T-helper 9 cell (primary cell): ENCODE measurements around the gene CD44.

Experiments used
- DNase-seq: peaks from one replicate; pipeline ENCODE4 v3.0.0-alpha.2; 2020

Gene CD44

GRCh38 chr11:35179466-35180135, 40.6 kb downstream of the CD44 start:
- no peak for DNase-seq

DNA sequence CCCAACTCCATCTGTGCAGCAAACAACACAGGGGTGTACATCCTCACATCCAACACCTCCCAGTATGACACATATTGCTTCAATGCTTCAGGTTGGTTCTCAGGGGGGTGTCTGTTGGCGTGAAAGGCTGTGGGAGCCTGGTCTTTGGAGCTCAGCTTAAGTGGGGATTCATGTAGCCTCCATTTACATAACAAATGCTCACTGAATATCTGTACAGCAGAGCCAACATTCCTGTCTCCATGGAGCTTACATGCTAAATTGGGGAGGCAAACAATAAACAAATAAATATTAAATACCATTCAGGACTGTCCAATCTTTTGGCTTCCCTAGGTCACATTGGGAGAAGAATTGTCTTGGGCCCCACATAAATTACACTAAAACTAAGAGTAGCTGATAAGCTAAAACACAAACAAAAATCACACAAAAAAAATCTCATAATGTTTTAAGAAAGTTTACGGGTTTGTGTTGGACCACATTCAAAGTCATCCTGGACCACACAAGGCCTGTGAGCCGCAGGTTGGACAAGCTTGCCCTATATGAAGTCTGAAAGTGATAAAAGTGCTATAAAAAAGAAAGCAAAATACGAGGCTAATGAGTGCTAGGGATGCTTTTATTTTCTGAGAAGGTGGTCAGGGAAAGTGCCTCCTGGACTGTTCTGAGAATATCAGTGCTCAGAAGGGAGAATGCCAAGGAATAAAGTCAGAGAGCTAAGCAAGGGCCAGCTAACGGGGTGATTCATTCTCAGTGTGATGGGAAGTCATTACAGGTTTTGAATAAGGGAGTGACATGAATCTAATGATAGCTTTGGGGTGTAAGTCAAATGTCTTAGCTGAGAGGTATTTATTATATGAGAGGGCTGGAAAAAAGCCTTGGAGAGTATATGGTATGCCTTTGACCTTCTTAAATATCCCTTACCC, 41.6 kb downstream of the CD44 start:
- no peak for DNase-seq

DNA sequence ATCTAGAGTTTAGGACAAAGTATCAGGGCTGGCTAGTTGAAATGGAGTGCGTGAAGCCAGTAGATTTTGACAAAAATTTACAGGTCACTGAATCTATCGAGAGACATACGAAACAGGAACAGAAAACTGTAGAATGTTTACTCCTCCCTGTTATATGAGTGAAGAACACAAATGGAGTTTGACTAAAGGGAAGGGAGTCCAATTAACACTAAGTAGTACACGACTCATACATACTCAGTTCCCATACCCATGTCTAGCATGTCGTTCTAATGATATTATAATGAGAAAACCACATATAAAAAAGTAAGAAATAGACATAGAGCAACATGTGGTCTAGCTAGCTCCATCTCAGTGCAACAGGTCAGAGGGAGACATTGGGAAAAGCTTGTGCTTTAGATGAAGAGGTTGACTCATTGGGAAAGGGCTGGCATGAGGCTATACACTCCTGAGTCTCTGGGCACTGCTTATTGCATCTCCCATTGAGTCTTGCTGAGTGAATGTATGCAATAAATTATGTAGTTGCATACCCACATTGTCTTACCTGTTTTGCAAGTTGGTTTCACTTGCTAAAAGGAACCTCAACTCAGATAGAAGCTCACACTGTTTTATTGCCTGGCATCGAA, 43.5 kb downstream of the CD44 start:
- no peak for DNase-seq

- no peak for DNase-seq
Observed at GRCh38 chr11:35183326-35183925, 44.5 kb downstream of the CD44 start.

DNA sequence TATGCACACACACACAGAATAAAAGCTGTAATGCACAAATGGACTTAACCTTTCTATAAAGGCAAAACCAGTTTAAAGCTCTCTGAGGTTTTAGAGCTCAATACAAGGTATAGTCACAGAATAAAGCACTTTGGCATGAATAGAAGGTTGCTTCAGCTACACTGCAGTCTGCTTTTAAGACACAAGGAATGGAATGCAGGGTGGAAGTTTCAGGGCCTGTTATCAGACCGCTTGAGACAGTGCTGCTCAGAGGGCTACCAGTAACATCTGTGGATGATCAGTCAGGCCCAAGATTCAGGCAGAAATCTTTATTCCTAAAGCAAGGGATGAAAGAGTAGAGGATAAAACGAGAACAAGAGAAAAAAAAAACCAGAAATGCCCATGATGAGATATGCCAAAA, 46.7 kb downstream of the CD44 start:
- DNase-seq = no peak

DNA sequence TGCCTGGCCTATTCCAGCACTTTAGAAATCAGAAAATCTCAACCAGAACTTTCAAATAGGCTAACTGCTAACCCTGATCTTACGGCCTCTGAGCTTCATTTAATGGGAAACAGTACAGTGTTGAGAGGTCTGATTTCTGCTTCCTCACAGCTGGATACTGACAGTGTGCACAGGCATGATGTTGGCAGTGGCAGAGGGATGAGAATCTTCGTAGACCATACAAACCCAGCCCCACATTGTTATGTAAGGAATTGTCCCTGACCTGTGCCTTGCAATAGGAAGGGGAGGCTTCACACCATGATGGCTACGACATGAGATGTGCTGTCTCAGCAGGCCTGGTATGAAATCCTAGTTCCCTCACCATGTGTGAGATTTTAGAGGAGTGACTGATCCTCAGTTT, 49.0 kb downstream of the CD44 start:
- DNase-seq = no peak

DNA sequence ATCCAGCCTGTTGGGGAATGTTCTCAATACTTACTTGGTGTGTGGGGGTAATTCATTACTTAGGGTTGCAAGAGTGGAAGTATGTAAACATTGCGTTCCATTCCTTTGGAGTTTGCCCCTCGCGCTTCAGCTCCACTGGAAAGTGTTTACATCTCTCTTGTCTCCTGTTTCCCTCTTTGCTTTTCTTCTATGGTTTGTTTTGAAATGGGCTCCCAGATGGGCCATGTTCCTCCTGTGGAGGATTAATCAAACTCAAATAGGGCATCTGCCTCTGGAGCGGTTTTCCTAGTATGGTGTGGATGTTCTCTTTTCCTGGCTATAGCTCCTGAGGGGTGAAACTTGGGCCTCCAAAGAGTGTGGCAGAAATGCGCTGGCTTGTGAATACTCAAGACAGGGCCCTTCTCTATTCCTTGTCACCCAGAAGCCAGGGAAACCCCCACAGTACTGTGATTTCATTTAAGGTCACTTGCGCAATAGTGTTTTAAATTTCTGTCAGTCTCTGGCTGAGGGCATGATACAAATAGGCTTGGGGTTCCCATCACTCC, 51.9 kb downstream of the CD44 start:
- DNase-seq = no peak

GRCh38 chr11:35192347-35192746, 53.4 kb downstream of the CD44 start:
- no peak for DNase-seq

- no peak for DNase-seq
Observed at GRCh38 chr11:35193767-35194166, 54.8 kb downstream of the CD44 start.

DNA sequence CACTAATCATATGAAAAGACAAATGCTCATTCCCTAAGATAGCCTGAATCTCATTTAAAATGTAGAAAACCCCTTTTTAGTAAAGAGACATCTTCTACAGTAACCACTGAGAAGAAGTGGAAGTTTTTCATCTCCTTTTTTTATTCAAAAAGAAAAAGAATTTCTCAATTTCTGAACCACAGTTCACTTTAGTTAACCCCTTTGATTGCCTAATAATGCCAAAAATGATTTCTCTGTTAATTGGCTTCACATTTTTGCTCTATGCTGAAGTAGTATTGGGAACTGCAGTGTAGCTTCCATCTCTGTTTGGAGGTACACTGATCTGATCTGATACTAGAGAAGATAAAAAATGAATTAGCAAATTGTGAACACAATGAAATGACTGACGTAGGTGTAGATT, 58.3 kb downstream of the CD44 start:
- no peak for DNase-seq

DNA sequence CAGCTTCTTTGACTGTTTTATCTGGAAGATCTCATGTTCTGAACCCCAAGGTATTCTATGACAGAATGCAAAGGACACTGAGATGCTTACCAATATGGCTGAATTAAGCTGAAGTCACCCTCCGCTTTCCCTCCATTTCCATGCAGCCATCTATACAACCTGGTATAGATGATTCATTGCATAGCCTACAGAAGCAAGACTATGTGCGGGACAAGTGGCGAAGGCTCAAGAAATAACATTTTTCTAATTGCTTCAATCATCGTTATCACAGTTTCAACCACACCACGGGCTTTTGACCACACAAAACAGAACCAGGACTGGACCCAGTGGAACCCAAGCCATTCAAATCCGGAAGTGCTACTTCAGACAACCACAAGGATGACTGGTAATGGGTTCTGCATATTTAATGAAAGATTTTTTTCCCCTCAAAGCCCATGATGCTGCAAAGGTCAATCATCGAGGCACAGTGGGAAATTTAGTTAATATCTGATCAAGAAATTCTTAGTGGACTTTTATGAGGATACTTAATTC, 61.9 kb downstream of the CD44 start:
- DNase-seq = no peak

GRCh38 chr11:35204614-35205013, 65.6 kb downstream of the CD44 start:
- no peak for DNase-seq

- no peak for DNase-seq
Observed at GRCh38 chr11:35206616-35207015, 67.6 kb downstream of the CD44 start.

- no peak for DNase-seq
Observed at GRCh38 chr11:35207471-35208403, 68.8 kb downstream of the CD44 start.

DNA sequence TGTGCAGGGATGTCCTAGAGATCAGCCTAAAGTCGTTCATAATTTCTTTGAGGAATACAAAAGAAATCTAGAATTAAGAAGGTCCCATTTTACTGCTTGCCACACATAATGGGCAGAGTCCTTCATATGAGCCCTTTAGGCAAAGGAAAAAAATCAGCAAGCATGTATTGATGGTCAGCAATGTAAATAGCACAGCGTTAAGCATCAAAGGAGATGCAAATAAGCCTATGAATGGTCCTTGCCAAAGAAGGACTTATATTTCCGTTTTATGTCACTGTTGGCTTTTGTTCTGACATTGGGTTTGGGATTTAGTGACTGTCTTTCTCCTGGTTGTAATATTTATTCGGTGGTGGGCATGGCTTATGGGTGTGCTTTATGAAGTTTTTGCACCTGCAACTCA, 69.8 kb downstream of the CD44 start:
- no peak for DNase-seq

DNA sequence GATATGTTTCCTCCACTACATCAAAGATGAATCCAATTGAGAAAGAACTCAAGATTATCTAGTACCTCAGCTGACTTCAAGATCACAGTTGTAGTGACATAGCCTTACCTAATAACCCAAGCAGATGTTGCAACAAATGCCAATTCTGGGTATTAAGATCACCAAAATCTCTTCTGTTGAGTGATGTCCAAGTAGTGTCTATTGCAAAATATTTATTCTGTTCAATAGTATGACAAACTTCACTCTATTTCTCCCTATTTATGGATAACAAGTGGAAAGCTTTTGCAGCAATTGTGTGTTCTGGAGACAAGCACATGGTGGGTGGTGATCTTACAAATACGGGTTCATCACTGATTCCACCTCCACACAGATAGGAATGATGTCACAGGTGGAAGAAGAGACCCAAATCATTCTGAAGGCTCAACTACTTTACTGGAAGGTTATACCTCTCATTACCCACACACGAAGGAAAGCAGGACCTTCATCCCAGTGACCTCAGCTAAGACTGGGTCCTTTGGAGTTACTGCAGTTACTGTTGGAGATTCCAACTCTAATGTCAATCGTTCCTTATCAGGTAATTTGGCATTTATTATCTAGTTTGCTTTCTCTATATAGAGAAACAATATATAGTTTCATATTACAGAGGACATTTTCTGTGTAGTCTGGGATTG, 72.0 kb downstream of the CD44 start:
- DNase-seq = no peak

DNA sequence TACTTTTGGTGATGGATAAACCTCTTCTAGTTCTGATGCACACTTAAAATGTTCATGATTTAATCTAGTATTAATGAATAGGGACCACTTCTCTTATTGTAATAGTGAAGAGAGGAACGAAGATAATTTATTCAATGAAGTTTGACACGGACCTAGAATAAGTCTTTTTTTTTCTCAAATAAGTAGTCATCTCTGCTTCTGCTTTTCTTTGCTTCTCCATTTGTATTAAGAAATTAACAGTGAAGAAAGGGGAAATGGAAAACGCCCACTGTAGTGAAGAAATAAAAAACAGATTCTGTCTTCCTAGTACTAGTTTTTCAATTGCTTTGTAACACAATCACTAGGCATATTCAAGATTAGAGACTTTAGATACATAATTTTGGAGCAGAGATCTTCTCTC, 73.0 kb downstream of the CD44 start:
- no peak for DNase-seq

- DNase-seq = no peak
Observed at GRCh38 chr11:35214226-35214770, 75.3 kb downstream of the CD44 start.

- DNase-seq = no peak
Observed at GRCh38 chr11:35214792-35215193, 75.8 kb downstream of the CD44 start.

DNA sequence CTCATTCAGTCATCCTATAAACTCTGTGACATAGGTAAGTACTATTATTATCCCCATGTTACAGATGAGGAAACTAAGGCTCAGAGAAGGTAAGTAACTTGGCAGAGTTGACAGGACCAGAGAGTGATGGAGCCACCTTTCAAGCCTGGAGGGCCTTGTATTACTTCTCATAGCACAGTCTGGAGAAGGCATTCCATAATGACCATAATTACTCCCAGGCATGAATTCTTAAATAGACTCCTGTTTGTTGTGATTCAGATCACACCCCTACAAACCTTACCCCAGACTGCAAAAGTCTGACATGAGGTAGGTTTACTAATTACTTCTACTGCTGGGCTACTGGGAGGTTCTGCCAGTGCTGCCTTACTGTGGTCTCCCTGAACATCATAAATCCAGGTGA, 77.0 kb downstream of the CD44 start:
- no peak for DNase-seq
